Mucosa of stomach (tissue), 1 donor: ENCODE measurements around the gene SURF6.
"Not testable (repeated sequence)": the region's sequence is repeated elsewhere in the genome, so short reads cannot be mapped to it uniquely, and the experiment has no call there.

ENCODE experiments used
- H3K27me3 ChIP-seq: one replicate; pipeline ENCODE4 v1.7.0; 2013; ENCODE audit warnings: mild to moderate bottlenecking, low read length; ENCODE audit not compliant: control insufficient read depth, insufficient read depth
- H3K36me3 ChIP-seq: one replicate; pipeline ENCODE4 v1.7.0; 2013; ENCODE audit warnings: low read length; ENCODE audit not compliant: control insufficient read depth, insufficient read depth
- H3K4me1 ChIP-seq: one replicate; pipeline ENCODE4 v1.7.0; 2013; ENCODE audit warnings: mild to moderate bottlenecking, low read length; ENCODE audit not compliant: control insufficient read depth, insufficient read depth
- H3K4me3 ChIP-seq: one replicate; pipeline ENCODE4 v1.7.0; 2013; ENCODE audit warnings: low read length
- H3K9ac ChIP-seq: one replicate; pipeline ENCODE4 v1.7.0; 2013; ENCODE audit warnings: mild to moderate bottlenecking, low read length, moderate library complexity
- H3K9me3 ChIP-seq: one replicate; pipeline ENCODE4 v1.7.0; 2013; ENCODE audit warnings: mild to moderate bottlenecking, low read length, moderate library complexity; ENCODE audit not compliant: control insufficient read depth
- donor health status: Pancreatic carcinoma.

SURF6 gene

DNA sequence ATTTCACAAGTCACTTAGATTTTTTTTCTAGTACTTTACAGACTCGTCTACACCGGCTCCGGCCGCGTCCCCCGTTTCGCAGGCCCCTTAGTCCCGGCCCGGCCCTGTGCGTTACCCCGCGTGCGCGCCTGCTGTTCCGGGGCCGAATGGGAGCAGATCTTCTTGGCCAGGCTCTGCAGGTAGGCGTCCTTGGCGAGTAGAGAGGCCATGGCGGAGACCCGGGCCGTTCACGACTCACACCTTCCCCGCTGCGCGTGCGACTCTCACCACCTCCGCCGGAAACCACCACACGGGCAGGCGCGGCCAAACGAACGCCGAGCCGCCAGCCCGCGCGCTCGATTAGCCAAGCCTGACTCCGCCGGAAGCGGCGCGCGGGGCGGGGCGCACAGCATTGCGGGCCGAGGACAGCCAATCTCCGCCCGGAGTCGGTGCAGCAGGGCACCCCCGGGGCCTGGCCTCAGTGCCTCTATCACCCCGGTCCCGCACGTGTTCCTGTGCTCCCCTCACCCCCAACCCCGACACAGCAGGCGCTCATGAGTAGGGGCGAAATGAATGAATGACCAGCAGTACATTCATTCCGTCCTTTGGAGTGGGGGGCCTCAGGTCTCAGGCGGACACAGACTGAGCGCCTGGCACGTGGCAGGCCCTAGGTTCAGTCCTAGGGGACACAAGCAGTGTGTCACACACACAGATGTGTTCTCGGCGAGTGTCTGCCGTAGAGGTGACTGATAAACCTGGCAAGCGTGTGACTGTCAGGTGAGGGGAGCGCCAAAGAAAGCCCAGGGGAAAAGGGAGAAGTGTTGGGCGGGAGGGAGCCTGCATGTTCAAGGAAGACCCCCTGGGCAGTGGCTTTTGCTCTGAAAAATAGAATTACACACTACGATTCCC, at the start of gene SURF6:
TSS of gene SURF6 (minus strand) at position 265 of the 888 bp plus-strand sequence. CDS start at position 209, 56 bp downstream.
- no peaks in the 10 kb centered on the region for H3K9me3 ChIP-seq
- H3K4me1 ChIP-seq = peaks cover 17% of the 10 kb centered on the region
- H3K27me3 ChIP-seq = no peaks in the 10 kb centered on the region
- peak within 1 kb of the TSS; percentile 69 for H3K9ac ChIP-seq
- peak within 1 kb of the TSS; percentile 57 for H3K4me3 ChIP-seq
- peaks cover 8% of the 10 kb centered on the region for H3K36me3 ChIP-seq

DNA sequence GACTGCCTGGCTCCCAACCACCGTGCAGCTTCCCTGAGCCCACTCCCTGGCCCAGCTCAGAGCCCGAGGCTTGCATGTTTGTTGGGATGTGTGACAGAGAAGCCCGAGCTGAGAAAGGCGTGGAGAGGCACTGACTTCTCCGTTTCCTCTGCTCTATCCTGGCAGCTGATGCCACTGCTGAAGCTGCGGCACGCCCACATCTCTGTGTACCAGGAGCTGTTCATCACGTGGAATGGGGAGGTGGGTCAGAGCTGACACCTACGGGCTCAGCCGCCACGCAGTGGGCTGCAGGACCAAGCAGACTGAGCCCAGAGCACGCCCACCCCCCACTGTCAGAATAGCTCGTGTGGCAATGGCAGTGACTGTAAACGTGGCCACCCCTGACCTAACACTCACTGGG, 49.5 kb upstream of the SURF6 start:
- Histone ChIP-seq H3K9ac (no peak overlapping the region), H3K36me3 (no peaks in the 10 kb centered on the region), H3K4me3 (no peak overlapping the region), H3K4me1 (no peaks in the 10 kb centered on the region), H3K9me3 (no peaks in the 10 kb centered on the region), H3K27me3 (peaks cover 1% of the 10 kb centered on the region)

DNA sequence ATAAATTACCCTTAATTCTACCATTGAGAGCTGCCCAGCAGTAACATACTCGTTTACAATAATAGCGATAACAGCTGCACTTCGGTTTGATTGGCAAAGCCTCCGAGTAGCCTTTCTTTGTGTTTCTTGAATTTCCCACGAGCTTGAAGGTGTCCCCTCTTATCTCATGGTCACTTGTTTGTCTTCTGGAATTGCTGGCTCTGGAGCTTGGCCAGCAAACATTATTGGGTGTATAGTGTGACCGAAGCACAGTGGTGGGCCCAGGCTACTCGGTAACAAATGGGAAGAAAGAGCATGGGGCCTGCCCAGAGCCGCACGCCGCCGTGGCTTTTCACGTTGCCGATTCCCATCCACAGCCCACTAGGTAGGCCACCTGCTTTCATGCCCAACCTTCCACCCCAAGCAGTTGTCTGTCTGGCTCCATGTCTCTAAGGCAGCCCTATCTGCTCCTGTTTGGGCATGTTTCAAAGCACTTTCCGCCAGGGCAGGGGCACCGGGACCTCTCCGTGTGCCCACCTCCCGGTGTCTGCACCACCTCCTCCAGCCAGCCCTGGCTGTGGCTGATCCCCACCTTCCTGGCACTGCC, 48.8 kb upstream of the SURF6 start:
- Histone ChIP-seq H3K4me1 (no peaks in the 10 kb centered on the region), H3K27me3 (no peaks in the 10 kb centered on the region), H3K36me3 (no peaks in the 10 kb centered on the region), H3K4me3 (no peak overlapping the region), H3K9ac (no peak overlapping the region), H3K9me3 (no peaks in the 10 kb centered on the region)

DNA sequence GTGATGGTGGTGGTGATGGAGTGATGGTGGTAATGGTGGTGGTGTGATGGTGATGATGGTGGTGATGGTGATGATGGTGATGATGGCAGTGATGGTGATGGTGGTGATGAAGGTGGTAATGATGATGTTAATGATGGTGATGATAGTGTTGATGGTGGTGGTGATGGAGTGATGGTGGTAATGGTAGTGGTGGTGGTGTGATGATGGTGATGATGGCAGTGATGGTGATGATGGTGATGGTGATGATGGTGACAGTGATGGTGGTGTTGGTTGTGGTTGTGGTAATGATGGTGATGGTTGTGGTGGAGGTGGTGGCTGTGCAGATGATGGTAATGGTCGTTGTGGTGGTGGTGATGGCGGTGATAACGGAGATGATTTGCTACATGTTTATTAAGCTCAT, 47.5 kb upstream of the SURF6 start:
- Histone ChIP-seq H3K27me3 (no peaks in the 10 kb centered on the region), H3K9me3 (no peaks in the 10 kb centered on the region), H3K36me3 (no peaks in the 10 kb centered on the region), H3K4me1 (peaks cover 5% of the 10 kb centered on the region), H3K4me3 (no peak overlapping the region), H3K9ac (no peak overlapping the region)

DNA sequence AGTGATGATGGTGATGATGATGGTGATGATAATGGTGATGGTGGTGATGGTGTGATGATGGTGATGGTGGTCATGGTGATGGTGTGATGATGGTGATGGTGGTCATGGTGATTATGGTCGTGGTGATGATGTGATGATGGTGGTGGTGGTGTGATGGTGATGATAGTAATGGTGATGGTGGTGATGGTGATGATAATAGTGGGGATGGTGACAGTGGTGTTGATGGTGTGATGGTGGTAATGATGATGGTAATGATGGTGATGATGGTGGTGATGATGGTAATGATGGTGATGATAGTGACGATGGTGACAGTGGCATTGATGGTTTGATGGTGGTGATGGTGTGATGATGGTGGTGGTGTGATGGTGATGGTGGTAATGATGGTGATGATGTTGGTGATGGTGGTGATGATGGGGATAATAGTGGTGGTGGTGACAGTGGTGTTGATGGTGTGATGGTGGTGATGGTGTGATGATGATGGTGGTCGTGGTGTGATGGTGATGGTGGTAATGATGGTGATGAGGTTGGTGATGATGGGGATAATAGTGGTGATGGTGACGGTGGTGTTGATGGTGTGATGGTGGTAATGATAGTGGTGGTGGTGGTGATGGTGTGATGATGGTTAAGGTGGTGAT, 46.6 kb upstream of the SURF6 start:
- Histone ChIP-seq H3K27me3 (no peaks in the 10 kb centered on the region), H3K9me3 (no peaks in the 10 kb centered on the region), H3K9ac (no peak overlapping the region), H3K36me3 (no peaks in the 10 kb centered on the region), H3K4me3 (no peak overlapping the region), H3K4me1 (peaks cover 13% of the 10 kb centered on the region)

DNA sequence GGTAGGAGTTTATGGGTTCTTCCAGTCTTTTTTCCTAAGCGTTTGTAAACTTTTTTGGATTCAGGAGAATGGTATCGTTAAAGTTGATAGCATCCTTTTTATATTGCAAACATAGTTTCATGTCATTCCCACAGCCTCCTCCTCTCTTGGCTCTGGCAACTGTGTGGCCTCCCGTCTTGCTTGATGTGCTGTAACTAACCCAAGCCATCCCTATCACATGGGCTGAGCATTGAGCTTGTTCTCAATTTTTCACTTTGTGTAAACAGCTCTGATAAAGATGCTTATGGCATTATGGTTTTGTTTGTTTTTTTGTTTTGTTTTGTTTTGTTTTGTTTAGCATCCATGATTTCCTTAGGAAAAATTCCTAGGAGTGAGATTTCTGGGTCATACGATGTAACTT, 44.7 kb upstream of the SURF6 start:
- no peak overlapping the region for H3K4me3 ChIP-seq
- H3K9me3 ChIP-seq = no peaks in the 10 kb centered on the region
- H3K36me3 ChIP-seq = no peaks in the 10 kb centered on the region
- H3K27me3 ChIP-seq = no peaks in the 10 kb centered on the region
- H3K4me1 ChIP-seq = peaks cover 18% of the 10 kb centered on the region
- H3K9ac ChIP-seq = no peak overlapping the region

DNA sequence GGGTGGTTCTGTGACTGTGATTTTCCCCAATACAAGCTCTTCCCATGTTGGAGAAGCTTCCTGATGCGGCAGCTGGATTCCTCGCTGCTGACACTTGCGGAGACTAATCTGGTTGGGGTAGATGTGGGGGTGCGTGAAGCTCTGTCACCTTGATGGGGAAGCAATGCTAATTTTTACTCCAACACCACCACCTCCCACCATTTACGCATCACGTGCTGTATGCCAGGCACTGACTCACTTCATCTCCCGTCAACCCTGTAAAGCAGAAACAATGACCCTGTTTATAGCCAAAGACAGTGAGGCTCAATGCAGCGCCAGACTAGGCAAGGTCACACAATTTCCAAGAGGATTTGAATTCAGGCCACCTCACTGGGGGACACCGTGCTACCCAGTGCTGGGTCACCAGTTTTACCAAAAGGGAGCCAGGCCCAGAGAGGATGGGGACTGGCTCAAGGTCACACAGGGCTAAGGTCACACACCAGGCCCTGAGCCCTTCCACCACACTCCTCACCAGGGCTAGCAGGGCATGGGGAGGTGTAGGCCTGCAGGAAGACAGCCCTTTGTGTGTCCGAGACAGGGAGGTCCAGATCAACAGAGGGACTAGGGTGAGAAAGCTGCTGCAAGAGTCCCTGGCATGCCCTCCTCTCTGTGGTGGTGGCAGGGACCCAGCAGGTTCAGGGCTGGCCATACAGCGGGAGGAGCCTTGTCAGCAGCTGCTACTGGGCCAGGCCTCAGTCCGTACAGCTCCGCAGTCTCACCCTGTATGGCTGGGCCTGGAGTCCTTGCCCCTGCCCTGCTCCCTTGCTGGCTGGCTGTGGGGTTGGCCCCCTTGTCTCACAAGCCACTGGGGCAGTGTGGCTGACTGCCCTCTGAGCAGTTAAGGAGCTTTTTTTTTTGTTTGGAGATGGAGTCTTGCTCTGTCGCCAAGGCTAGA, 43.4 kb upstream of the SURF6 start:
- H3K9ac ChIP-seq = no peak overlapping the region
- no peaks in the 10 kb centered on the region for H3K36me3 ChIP-seq
- no peaks in the 10 kb centered on the region for H3K9me3 ChIP-seq
- peaks cover 18% of the 10 kb centered on the region for H3K4me1 ChIP-seq
- H3K27me3 ChIP-seq = no peaks in the 10 kb centered on the region
- H3K4me3 ChIP-seq = no peak overlapping the region

DNA sequence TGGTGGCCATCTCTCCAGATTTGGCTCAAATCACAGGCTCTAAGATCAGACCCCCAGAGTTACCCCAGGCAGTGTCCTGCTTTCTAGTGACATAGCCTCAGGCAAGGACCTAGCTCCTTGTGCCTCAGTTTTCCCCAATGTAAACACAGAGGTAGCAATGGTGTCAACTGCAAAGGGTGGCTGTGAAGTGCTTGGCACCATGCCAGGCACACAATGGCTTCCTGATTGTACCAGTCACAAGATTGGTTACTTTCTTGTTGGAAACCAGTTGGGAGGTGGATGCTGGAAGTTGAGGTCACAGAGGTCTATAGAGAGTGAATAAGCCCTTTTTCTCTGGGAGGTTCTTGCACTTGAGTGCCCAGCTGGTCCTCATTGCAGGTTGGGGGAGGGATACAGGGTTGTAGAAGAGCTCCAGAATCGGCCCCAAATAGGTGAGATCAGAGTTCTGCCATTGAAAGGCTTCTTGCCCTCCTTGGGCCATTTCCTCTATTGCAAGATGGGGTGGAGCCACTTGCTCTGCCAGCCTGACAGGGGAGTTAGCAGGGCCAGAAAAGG, 42.5 kb upstream of the SURF6 start:
- Histone ChIP-seq H3K36me3 (no peaks in the 10 kb centered on the region), H3K27me3 (no peaks in the 10 kb centered on the region), H3K9ac (no peak overlapping the region), H3K4me3 (no peak overlapping the region), H3K9me3 (no peaks in the 10 kb centered on the region), H3K4me1 (peaks cover 18% of the 10 kb centered on the region)

DNA sequence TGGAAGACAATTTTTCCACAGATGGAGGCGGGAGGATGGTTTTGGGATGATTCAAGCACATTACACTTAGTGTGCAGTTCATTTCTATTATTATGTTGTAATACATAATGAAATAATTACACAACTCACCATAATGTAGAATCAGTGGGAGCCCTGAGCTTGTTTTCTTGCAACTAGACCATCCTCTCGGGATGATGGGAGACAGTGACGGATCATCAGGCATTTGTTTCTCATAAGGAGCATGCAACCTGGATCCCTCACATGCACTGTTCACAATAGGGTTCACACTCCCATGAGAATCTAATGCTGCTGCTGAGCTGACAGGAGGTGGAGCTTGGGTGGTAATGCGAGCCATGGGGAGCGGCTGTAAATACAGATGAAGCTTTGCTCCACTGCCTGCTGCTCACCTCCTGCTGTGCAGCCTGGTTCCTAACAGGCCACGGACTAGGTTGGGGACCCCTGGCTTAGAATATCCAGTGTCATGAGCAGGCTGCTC, 41.8 kb upstream of the SURF6 start:
- no peaks in the 10 kb centered on the region for H3K27me3 ChIP-seq
- H3K4me1 ChIP-seq = peaks cover 23% of the 10 kb centered on the region
- no peaks in the 10 kb centered on the region for H3K9me3 ChIP-seq
- H3K36me3 ChIP-seq = no peaks in the 10 kb centered on the region
- H3K9ac ChIP-seq = no peak overlapping the region
- no peak overlapping the region for H3K4me3 ChIP-seq

DNA sequence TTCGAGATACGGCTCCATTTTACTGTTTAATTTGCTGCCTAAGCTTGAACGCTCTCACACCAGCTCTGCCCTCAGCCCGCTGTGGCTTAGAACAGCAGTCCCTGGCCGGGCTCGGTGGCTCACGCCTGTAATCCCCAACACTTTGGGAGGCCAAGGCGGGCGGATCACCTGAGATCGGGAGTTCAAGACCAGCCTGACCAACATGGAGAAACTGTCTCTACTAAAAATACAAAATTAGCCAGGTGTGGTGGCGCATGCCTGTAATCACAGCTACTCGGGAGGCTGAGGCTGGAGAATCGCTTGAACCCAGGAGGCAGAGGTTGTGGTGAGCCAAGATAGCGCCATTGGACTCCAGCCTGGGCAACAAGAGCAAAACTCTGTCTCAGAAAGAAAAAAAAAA, 41.3 kb upstream of the SURF6 start:
- not testable (repeated sequence) for H3K9ac ChIP-seq, H3K27me3 ChIP-seq, H3K4me3 ChIP-seq, H3K36me3 ChIP-seq, H3K9me3 ChIP-seq
- peaks cover 26% of the 10 kb centered on the region for H3K4me1 ChIP-seq
